Measurements from ENCODE around the gene RAPGEF4.

RAPGEF4 gene

GRCh38 chr2:172998547-172999272 lies 263.1 kb downstream of the RAPGEF4 start:
- no peak overlapping the region for H3K9ac ChIP-seq (ENCODE audit: low read depth, low read length, poor library complexity, severe bottlenecking)
- no peak overlapping the region for H3K4me2 ChIP-seq (ENCODE audit: low read depth, low read length, poor library complexity, severe bottlenecking)
- TF ChIP-seq CTCF (conservative IDR thresholded peaks at IDR 0.05; ENCODE audit: low read length), result no peak
- TF ChIP-seq EZH2phosphoT487 (IDR thresholded peaks at IDR 0.05; ENCODE audit: borderline replicate concordance), result no peak
- no peaks in the 10 kb centered on the region for H3K9me3 ChIP-seq (ENCODE audit: insufficient read depth, low read depth, low read length)
- H3K9me2 ChIP-seq (replicated peaks; ENCODE audit: low read depth, low read length), result no peaks in the 10 kb centered on the region
- no peaks in the 10 kb centered on the region for H3F3A ChIP-seq (ENCODE audit: low read depth)
- no peaks in the 10 kb centered on the region for H3K79me2 ChIP-seq (ENCODE audit: insufficient read depth, low read length)
- H3K4me3 ChIP-seq (ENCODE audit: low read length, poor library complexity, severe bottlenecking), result no peak overlapping the region
- H2AFZ ChIP-seq (ENCODE audit: low read length), result no peak overlapping the region
- no peaks in the 10 kb centered on the region for H3K4me1 ChIP-seq (ENCODE audit: insufficient read depth, low read length, poor library complexity, severe bottlenecking)
- H3K36me3 ChIP-seq (ENCODE audit: insufficient read depth, low read length), result no peaks in the 10 kb centered on the region
- no peaks in the 10 kb centered on the region for H3K27me3 ChIP-seq (ENCODE audit: insufficient read depth, low read length, poor library complexity, severe bottlenecking)
- no peaks in the 10 kb centered on the region for H4K20me1 ChIP-seq (ENCODE audit: insufficient read depth, low read length, poor library complexity, severe bottlenecking)

DNA sequence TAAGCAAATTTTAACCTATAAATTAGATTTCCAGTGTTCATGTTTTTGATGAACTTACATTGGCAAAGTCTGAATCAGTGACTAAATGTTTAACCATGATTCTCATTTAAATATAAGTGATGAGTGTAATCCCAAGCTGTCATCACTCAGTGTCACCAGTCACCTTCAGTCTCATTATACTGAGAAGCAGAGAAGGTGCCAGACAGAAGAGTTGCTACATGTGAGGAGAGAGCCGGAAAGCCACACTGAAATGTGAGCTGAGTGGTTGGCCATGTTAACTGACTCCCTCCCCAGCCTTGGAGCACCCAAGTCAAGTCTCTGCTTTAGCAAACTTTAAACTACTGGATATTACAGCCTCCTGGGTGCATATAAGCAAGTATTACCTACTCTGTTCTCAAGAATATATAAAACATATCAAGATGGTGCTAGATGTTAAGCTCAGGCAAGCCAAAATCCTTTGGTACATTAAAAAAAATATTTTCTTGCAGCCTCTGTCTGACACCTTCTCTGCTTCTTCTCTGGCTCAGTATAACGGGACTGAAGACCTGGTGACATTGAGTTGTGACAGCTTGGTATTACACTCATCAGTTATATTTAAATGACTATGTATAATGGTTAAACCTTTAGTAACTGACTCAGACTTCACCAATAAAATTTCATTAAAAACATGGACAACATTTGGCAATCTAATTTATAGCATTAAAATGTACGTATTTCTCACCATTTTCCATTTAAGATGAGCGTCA lies 264.2 kb downstream of the RAPGEF4 start:
- no peaks in the 10 kb centered on the region for H3K27me3 ChIP-seq (ENCODE audit: insufficient read depth, low read length, poor library complexity, severe bottlenecking)
- TF ChIP-seq EZH2phosphoT487 (IDR thresholded peaks at IDR 0.05; ENCODE audit: borderline replicate concordance), result no peak
- no peak for TF ChIP-seq CTCF (conservative IDR thresholded peaks at IDR 0.05; ENCODE audit: low read length)
- H3K4me3 ChIP-seq (ENCODE audit: low read length, poor library complexity, severe bottlenecking), result no peak overlapping the region
- H3K79me2 ChIP-seq (ENCODE audit: insufficient read depth, low read length), result no peaks in the 10 kb centered on the region
- H3K4me2 ChIP-seq (ENCODE audit: low read depth, low read length, poor library complexity, severe bottlenecking), result no peak overlapping the region
- no peaks in the 10 kb centered on the region for H3K9me2 ChIP-seq (replicated peaks; ENCODE audit: low read depth, low read length)
- no peaks in the 10 kb centered on the region for H3K36me3 ChIP-seq (ENCODE audit: insufficient read depth, low read length)
- no peak overlapping the region for H2AFZ ChIP-seq (ENCODE audit: low read length)
- no peaks in the 10 kb centered on the region for H4K20me1 ChIP-seq (ENCODE audit: insufficient read depth, low read length, poor library complexity, severe bottlenecking)
- H3K4me1 ChIP-seq (ENCODE audit: insufficient read depth, low read length, poor library complexity, severe bottlenecking), result no peaks in the 10 kb centered on the region
- no peaks in the 10 kb centered on the region for H3K9me3 ChIP-seq (ENCODE audit: insufficient read depth, low read depth, low read length)
- no peak overlapping the region for H3K9ac ChIP-seq (ENCODE audit: low read depth, low read length, poor library complexity, severe bottlenecking)
- H3F3A ChIP-seq (ENCODE audit: low read depth), result no peaks in the 10 kb centered on the region

GRCh38 chr2:173001664-173002604 lies 266.3 kb downstream of the RAPGEF4 start:
- TF ChIP-seq CTCF (conservative IDR thresholded peaks at IDR 0.05; ENCODE audit: low read length), result no peak
- no peak for TF ChIP-seq EZH2phosphoT487 (IDR thresholded peaks at IDR 0.05; ENCODE audit: borderline replicate concordance)
- H3K9ac ChIP-seq (ENCODE audit: low read depth, low read length, poor library complexity, severe bottlenecking), result no peak overlapping the region
- H3K4me3 ChIP-seq (ENCODE audit: low read length, poor library complexity, severe bottlenecking), result no peak overlapping the region
- no peaks in the 10 kb centered on the region for H3K36me3 ChIP-seq (ENCODE audit: insufficient read depth, low read length)
- H3K4me1 ChIP-seq (ENCODE audit: insufficient read depth, low read length, poor library complexity, severe bottlenecking), result no peaks in the 10 kb centered on the region
- no peaks in the 10 kb centered on the region for H3K27me3 ChIP-seq (ENCODE audit: insufficient read depth, low read length, poor library complexity, severe bottlenecking)
- no peak overlapping the region for H2AFZ ChIP-seq (ENCODE audit: low read length)
- no peak overlapping the region for H3K4me2 ChIP-seq (ENCODE audit: low read depth, low read length, poor library complexity, severe bottlenecking)
- no peaks in the 10 kb centered on the region for H3K9me2 ChIP-seq (replicated peaks; ENCODE audit: low read depth, low read length)
- H3F3A ChIP-seq (ENCODE audit: low read depth), result no peaks in the 10 kb centered on the region
- H4K20me1 ChIP-seq (ENCODE audit: insufficient read depth, low read length, poor library complexity, severe bottlenecking), result no peaks in the 10 kb centered on the region
- no peaks in the 10 kb centered on the region for H3K9me3 ChIP-seq (ENCODE audit: insufficient read depth, low read depth, low read length)
- no peaks in the 10 kb centered on the region for H3K79me2 ChIP-seq (ENCODE audit: insufficient read depth, low read length)
